ENCODE data around the gene CTTNBP2NL. TPM values are rescaled to one million over a fixed set of nuclear protein-coding genes. Genes with fewer than 3 reads are reported as not detected.

The CTTNBP2NL gene
- total RNA-seq, 2 donors from 2014 or later = 47.1 to 93.3 TPM

- Histone ChIP-seq H3K4me3 (no peak overlapping the region), H3K36me3 (no peaks in the 10 kb centered on the region), H3K9ac (ENCODE audit: low read depth in 2 of 2, low read length in 2 of 2) (no peak overlapping the region), H3K9me3 (no peaks in the 10 kb centered on the region), H3K27me3 (no peaks in the 10 kb centered on the region), H3K4me1 (no peaks in the 10 kb centered on the region), H3K27ac (no peak overlapping the region)
- no peak for TF ChIP-seq CTCF (IDR thresholded peaks at IDR 0.05)
- DNase-seq = no peak
- intact Hi-C loops (cut with DNase I) = no loop called here
These were observed 92.1 kb downstream of the CTTNBP2NL start for GRCh38 chr1:112488141-112488540.

- Histone ChIP-seq H3K9me3 (no peaks in the 10 kb centered on the region), H3K36me3 (no peaks in the 10 kb centered on the region), H3K4me3 (no peak overlapping the region), H3K27ac (no peak overlapping the region), H3K4me1 (no peaks in the 10 kb centered on the region), H3K27me3 (no peaks in the 10 kb centered on the region), H3K9ac (ENCODE audit: low read depth in 2 of 2, low read length in 2 of 2) (no peak overlapping the region)
- DNase-seq = no peak
- no peak for TF ChIP-seq CTCF (IDR thresholded peaks at IDR 0.05)
- intact Hi-C loops (cut with DNase I) = no loop called here
These were observed 96.1 kb downstream of the CTTNBP2NL start for GRCh38 chr1:112492076-112492475.

DNA sequence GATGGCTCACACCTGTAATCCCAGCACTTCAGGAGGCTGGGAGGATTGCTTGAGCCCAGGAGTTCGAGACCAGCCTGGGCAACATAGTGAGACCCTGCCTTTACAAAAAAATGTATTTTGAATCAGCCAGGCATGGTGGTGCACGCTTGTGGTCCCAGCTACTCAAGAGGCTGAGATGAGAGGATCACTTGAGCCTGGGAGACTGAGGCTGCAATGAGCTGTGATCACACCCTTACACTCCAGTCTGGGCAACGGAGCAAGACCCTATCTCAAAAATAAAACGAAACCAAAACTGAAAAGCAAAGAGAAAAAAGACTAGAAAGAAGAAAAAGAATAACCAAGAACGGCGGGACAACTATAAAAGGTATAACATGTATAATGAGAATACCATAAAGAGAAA is 97.3 kb downstream of the CTTNBP2NL start:
- Histone ChIP-seq H3K9ac (ENCODE audit: low read depth in 2 of 2, low read length in 2 of 2) (no peak overlapping the region), H3K4me3 (no peak overlapping the region), H3K27ac (no peak overlapping the region), H3K4me1 (no peaks in the 10 kb centered on the region), H3K27me3 (no peaks in the 10 kb centered on the region), H3K36me3 (no peaks in the 10 kb centered on the region), H3K9me3 (no peaks in the 10 kb centered on the region)
- TF ChIP-seq CTCF (IDR thresholded peaks at IDR 0.05) = no peak
- no peak for DNase-seq
- intact Hi-C loops (cut with DNase I) = no loop called here

GRCh38 chr1:112496290-112496689 is 100.3 kb downstream of the CTTNBP2NL start:
- no peak overlapping the region for H3K4me3 ChIP-seq
- DNase-seq = no peak
- TF ChIP-seq CTCF (IDR thresholded peaks at IDR 0.05) = no peak
- no peaks in the 10 kb centered on the region for H3K9me3 ChIP-seq
- H3K27me3 ChIP-seq = no peaks in the 10 kb centered on the region
- H3K36me3 ChIP-seq = no peaks in the 10 kb centered on the region
- H3K9ac ChIP-seq (ENCODE audit: low read depth in 2 of 2, low read length in 2 of 2) = no peak overlapping the region
- H3K27ac ChIP-seq = no peak overlapping the region
- H3K4me1 ChIP-seq = no peaks in the 10 kb centered on the region
- intact Hi-C loops (cut with DNase I) = no loop called here

DNA sequence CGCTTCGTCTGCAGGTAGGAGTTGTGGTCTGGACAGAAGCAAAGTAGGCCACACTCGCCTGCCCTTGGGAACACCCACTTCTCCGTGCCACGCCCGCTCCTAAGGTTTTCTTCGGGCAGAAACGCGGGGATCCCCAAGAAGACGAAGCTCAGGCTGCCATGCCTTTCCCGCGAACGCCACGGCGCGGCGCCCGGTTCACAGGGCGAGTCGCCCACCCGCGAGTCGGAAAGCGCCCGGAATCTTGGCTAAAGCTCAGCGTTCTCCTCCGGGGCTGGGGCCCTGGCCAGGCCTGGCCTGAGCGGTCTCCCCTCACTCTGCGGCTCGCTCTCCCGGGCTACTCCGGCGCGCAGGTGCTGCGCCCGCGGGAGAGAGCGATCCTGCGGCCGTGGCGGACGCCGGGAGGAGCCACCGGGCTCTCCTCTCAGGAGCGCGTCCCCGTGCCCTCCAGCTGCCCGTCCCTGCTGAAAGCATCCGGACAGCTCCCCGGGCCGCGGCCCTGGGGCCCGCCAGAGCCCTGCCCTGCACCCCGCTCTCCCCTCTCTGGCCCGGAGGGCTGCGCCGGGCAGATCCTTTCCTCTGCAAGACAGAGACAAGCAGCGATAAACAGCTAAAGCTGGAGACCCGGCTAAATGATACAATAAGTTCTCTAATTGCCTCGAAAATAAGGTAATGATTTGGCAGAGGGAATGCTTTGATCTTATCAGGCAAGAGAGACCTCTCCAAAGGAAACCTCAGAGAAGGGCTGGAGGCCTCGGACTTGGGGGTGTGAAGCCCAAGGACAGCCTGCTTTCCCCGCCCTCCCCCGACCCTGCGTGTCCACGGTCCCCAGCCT is 106.0 kb downstream of the CTTNBP2NL start:
- Histone ChIP-seq H3K9ac (ENCODE audit: low read depth in 2 of 2, low read length in 2 of 2) (peak overlapping the region; percentile 44 to 58), H3K4me1 (no peaks in the 10 kb centered on the region)
- intact Hi-C loops (cut with DNase I) = loop anchor here (5.0 kb wide), 2 partner anchors 115 to 205 kb away; partner anchors contain the start of genes CAPZA1, RHOC and ST7L

More for the DNA sequence above, 106.0 kb downstream of the CTTNBP2NL start:
- peak; percentile 79 for DNase-seq
- peak overlapping the region; percentile 42 for H3K4me3 ChIP-seq
- H3K9me3 ChIP-seq = no peaks in the 10 kb centered on the region
- no peaks in the 10 kb centered on the region for H3K27me3 ChIP-seq
- peak; percentile 63 for TF ChIP-seq CTCF (IDR thresholded peaks at IDR 0.05)
- no peak overlapping the region for H3K27ac ChIP-seq
- H3K36me3 ChIP-seq = no peaks in the 10 kb centered on the region
